Gastrocnemius medialis (tissue), 4 donors: ENCODE measurements around the gene CELSR1.

Source experiments
- CTCF ChIP-seq, 5 experiments: fragments of 450-650 bp in 3 of 5; fragments of 200-600 bp in 2 of 5; sonication (generic) in 2 of 5; IDR thresholded peaks in 4 of 5; conservative IDR thresholded peaks in 1 of 5; 1 replicate in 4 of 5; 2 replicates in 1 of 5; pipeline ENCODE4 v1.5.1; 2016 to 2019; ENCODE audit warnings: antibody characterized with exemption in 5 of 5, mild to moderate bottlenecking in 3 of 5, moderate library complexity in 3 of 5
- POLR2A ChIP-seq, 2 donors: fragments of 450-650 bp; IDR thresholded peaks; one replicate each; pipeline ENCODE4 v1.6.1; 2017; ENCODE audit warnings: antibody characterized with exemption in 2 of 2, mild to moderate bottlenecking in 2 of 2, moderate library complexity in 2 of 2

- TF ChIP-seq CTCF (IDR thresholded peaks at IDR 0.05 in 4 of 5, conservative IDR thresholded peaks at IDR 0.05 in 1 of 5) (no peak), POLR2A (IDR thresholded peaks at IDR 0.05) (no peak)
Measured at GRCh38 chr22:46421267-46421666, 116.2 kb downstream of the CELSR1 start.
